Measurements from ENCODE around the gene NIN.
A peak's percentile ranks its signal among the peaks of the same experiment; 100 is the strongest.
"Not testable (repeated sequence)": the region's sequence is repeated elsewhere in the genome, so short reads cannot be mapped to it uniquely, and the experiment has no call there.

NIN gene

DNA sequence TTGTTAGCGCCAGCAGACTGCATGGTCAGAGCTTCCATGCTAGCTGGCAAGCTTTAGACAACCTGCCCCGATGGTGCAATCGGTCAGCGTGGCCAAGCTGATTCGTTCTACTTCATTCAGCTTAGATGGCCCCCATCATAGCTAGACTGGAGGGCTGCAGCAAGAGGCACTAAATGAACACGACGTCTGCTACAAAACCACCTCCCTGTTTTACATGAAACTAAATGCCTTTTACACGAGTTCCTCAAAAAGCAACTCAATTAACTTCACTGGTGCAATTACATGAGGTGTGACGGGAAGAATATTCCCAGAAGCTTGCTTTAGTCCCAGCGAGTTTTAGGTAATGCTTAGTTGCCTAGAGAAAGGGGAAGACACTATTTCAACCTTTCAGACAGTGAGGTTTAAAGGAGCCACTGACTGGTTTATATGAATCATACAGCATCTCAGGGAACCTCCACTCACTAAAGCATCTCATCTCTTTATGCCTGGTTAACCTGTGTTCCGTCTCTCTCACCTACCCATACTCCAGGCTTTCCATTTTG is 8.4 kb downstream of the NIN start:
- H3K4me2 ChIP-seq (ENCODE audit: insufficient read depth, low read length): no peak overlapping the region
- no peak overlapping the region for H2AFZ ChIP-seq (ENCODE audit: low read depth, low read length)
- H3K79me2 ChIP-seq (ENCODE audit: insufficient read depth, low read length): peaks cover 96% of the 10 kb centered on the region
- H3K4me3 ChIP-seq (ENCODE audit: low read depth in 1 of 2, low read length in 2 of 2): no peak overlapping the region
- no peak for ATAC-seq (ENCODE audit: insufficient read depth, low read depth)
- H3K36me3 ChIP-seq (ENCODE audit: insufficient read depth, low read length): peaks cover 35% of the 10 kb centered on the region
- no peaks in the 10 kb centered on the region for H3K9me3 ChIP-seq (ENCODE audit: insufficient read depth, low read length, severe bottlenecking)
- H3K27ac ChIP-seq (ENCODE audit: low read length): no peak overlapping the region
- TF ChIP-seq EZH2 (IDR thresholded peaks at IDR 0.05; ENCODE audit: borderline replicate concordance, low read depth, low read length, severe bottlenecking): no peak
- TF ChIP-seq, protein P1, sequence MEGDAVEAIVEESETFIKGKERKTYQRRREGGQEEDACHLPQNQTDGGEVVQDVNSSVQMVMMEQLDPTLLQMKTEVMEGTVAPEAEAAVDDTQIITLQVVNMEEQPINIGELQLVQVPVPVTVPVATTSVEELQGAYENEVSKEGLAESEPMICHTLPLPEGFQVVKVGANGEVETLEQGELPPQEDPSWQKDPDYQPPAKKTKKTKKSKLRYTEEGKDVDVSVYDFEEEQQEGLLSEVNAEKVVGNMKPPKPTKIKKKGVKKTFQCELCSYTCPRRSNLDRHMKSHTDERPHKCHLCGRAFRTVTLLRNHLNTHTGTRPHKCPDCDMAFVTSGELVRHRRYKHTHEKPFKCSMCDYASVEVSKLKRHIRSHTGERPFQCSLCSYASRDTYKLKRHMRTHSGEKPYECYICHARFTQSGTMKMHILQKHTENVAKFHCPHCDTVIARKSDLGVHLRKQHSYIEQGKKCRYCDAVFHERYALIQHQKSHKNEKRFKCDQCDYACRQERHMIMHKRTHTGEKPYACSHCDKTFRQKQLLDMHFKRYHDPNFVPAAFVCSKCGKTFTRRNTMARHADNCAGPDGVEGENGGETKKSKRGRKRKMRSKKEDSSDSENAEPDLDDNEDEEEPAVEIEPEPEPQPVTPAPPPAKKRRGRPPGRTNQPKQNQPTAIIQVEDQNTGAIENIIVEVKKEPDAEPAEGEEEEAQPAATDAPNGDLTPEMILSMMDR (IDR thresholded peaks at IDR 0.05; ENCODE audit: borderline replicate concordance, extremely low read depth, low read length, poor library complexity, severe bottlenecking): no peak
- DNase-seq: no peak
- peaks cover 47% of the 10 kb centered on the region for H3K4me1 ChIP-seq (ENCODE audit: insufficient read depth, low read length)
- no peak overlapping the region for H3K9ac ChIP-seq (ENCODE audit: low read depth, low read length)
- no peaks in the 10 kb centered on the region for H3K27me3 ChIP-seq (ENCODE audit: insufficient read depth, low read length, poor library complexity)
- H4K20me1 ChIP-seq (ENCODE audit: insufficient read depth, low read length): peaks cover 48% of the 10 kb centered on the region

DNA sequence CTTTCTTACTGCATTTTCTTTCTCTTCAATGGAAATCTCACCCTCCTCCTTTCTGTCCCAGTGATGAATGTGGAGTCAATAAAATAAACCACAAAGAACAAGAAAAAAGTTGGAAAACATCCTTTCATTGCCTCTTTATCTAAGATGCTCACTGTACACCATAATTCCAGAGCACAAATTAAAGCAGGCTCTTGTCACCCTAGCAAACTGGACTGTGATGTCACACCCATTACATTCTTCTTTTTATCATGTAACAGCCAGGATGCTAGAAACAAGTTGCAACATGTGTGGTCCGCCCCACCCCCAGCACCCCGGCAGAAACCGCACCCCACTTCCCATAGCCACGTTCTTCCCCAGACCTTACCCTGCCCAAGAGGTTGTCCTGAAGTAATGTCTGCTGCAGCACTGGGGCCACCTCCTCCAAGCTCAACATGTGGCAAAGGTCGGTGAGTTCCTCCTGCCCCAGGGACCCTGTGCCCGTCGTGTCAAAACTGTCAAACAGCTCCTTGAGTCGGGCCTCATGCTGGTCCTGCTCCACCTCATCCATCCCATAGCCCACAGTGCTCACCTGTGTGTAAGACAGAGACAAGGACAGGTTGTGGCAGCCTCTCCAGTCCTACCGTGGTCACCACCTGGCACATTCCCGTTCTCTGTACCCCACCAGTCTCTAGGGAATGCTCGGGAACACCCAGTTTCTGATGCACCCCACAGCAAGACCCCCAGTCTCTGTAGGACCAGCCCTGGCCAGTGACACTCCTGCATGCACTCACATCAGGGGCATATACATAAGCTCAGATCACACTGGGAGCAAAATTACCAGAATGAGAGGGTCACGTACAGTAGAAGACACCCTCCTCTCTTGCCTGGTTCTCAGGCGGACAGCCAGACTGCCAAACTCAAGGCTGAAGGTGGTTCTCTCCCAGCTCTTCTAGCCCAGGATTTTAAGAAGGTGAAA is 9.2 kb downstream of the NIN start:
- H3K79me2 ChIP-seq (ENCODE audit: insufficient read depth, low read length): peaks cover 94% of the 10 kb centered on the region
- TF ChIP-seq, protein P1 (IDR thresholded peaks at IDR 0.05; ENCODE audit: borderline replicate concordance, extremely low read depth, low read length, poor library complexity, severe bottlenecking): no peak
- TF ChIP-seq EZH2 (IDR thresholded peaks at IDR 0.05; ENCODE audit: borderline replicate concordance, low read depth, low read length, severe bottlenecking): no peak
- DNase-seq: peak; percentile 71
- H3K9me3 ChIP-seq (ENCODE audit: insufficient read depth, low read length, severe bottlenecking): no peaks in the 10 kb centered on the region
- ATAC-seq (ENCODE audit: insufficient read depth, low read depth): peak; percentile 81
- no peaks in the 10 kb centered on the region for H3K27me3 ChIP-seq (ENCODE audit: insufficient read depth, low read length, poor library complexity)
- peaks cover 42% of the 10 kb centered on the region for H3K4me1 ChIP-seq (ENCODE audit: insufficient read depth, low read length)
- no peak overlapping the region; the same call in 1 of the 2 replicates for H3K9ac ChIP-seq (ENCODE audit: low read depth, low read length)
- peak overlapping the region; percentile 55 for H3K27ac ChIP-seq (ENCODE audit: low read length)
- no peak overlapping the region for H2AFZ ChIP-seq (ENCODE audit: low read depth, low read length)
- H3K4me2 ChIP-seq (ENCODE audit: insufficient read depth, low read length): peak overlapping the region; percentile 27
- peaks cover 46% of the 10 kb centered on the region for H4K20me1 ChIP-seq (ENCODE audit: insufficient read depth, low read length)
- peaks cover 30% of the 10 kb centered on the region for H3K36me3 ChIP-seq (ENCODE audit: insufficient read depth, low read length)
- H3K4me3 ChIP-seq (ENCODE audit: low read depth in 1 of 2, low read length in 2 of 2): no peak overlapping the region

DNA sequence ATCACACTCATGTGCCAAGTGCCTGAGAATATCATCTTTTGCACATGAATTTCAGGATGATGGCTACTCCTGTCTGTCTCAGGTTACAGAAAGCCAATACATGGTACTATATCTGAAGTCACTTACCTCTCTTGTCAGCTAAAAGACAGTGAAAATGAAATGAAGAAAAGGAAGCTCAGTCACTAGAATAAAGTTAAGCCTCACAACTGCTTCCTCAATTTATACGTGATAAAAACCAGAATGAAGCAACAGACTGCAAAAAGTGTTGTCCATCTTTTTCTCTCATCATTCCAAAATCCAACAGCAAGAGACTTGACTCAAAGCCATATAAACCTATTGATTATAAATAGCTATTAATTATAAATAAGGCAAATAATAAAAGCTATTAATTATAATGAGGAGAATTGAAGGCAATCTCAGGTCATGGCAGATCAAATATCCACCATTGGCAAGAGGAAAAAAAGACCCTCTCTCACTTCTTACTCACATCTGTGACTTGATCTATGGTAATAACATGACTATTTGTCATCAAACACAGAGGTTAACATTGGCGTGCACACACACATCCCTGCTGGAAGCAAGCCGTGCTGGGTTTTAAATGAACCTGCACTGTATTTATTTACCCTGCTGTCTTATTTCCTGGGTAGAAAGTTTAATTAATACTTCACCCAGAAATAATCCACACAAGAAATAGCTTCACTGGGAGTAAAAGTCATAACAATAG is 10.0 kb downstream of the NIN start:
- ATAC-seq (ENCODE audit: insufficient read depth, low read depth): no peak
- H4K20me1 ChIP-seq (ENCODE audit: insufficient read depth, low read length): peaks cover 37% of the 10 kb centered on the region
- peaks cover 94% of the 10 kb centered on the region for H3K79me2 ChIP-seq (ENCODE audit: insufficient read depth, low read length)
- H3K4me2 ChIP-seq (ENCODE audit: insufficient read depth, low read length): no peak overlapping the region
- DNase-seq: no peak
- TF ChIP-seq, protein P1 (IDR thresholded peaks at IDR 0.05; ENCODE audit: borderline replicate concordance, extremely low read depth, low read length, poor library complexity, severe bottlenecking): no peak
- no peak for TF ChIP-seq EZH2 (IDR thresholded peaks at IDR 0.05; ENCODE audit: borderline replicate concordance, low read depth, low read length, severe bottlenecking)
- no peaks in the 10 kb centered on the region for H3K27me3 ChIP-seq (ENCODE audit: insufficient read depth, low read length, poor library complexity)
- H2AFZ ChIP-seq (ENCODE audit: low read depth, low read length): no peak overlapping the region
- no peak overlapping the region for H3K27ac ChIP-seq (ENCODE audit: low read length)
- no peaks in the 10 kb centered on the region for H3K9me3 ChIP-seq (ENCODE audit: insufficient read depth, low read length, severe bottlenecking)
- peaks cover 27% of the 10 kb centered on the region for H3K36me3 ChIP-seq (ENCODE audit: insufficient read depth, low read length)
- no peak overlapping the region for H3K9ac ChIP-seq (ENCODE audit: low read depth, low read length)
- peaks cover 34% of the 10 kb centered on the region for H3K4me1 ChIP-seq (ENCODE audit: insufficient read depth, low read length)
- no peak overlapping the region for H3K4me3 ChIP-seq (ENCODE audit: low read depth in 1 of 2, low read length in 2 of 2)

DNA sequence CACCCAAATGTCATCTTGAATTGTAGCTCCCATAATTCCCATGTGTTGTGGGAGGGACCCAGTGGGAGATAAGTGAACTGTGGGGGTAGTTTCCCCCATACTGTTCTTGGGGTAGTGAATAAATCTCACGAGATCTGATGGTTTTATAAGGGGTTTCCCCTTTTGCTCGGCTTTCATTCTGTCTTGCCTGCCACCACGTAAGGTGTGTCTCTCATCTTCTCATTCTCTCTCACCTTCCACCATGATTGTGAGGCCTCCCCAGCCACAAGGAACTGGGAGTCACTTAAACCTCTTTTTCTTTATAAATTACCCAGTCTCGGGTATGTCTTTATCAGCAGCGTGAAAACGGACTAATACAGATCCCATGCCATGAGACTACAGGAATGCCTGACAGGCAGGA is 11.7 kb downstream of the NIN start:
- peaks cover 92% of the 10 kb centered on the region for H3K79me2 ChIP-seq (ENCODE audit: insufficient read depth, low read length)
- not testable (repeated sequence) for DNase-seq; H3K9ac ChIP-seq (ENCODE audit: low read depth, low read length); H3K9me3 ChIP-seq (ENCODE audit: insufficient read depth, low read length, severe bottlenecking); H3K4me3 ChIP-seq (ENCODE audit: low read depth in 1 of 2, low read length in 2 of 2); H3K27me3 ChIP-seq (ENCODE audit: insufficient read depth, low read length, poor library complexity); H2AFZ ChIP-seq (ENCODE audit: low read depth, low read length); H3K27ac ChIP-seq (ENCODE audit: low read length); H3K4me2 ChIP-seq (ENCODE audit: insufficient read depth, low read length); ATAC-seq (ENCODE audit: insufficient read depth, low read depth)
- peaks cover 23% of the 10 kb centered on the region for H3K4me1 ChIP-seq (ENCODE audit: insufficient read depth, low read length)
- peaks cover 24% of the 10 kb centered on the region for H4K20me1 ChIP-seq (ENCODE audit: insufficient read depth, low read length)
- peaks cover 26% of the 10 kb centered on the region for H3K36me3 ChIP-seq (ENCODE audit: insufficient read depth, low read length)

Measured in DND-41 (cell line).